HepG2 (cell line): ENCODE measurements around the gene IL11RA. TPM values are rescaled to one million over a fixed set of nuclear protein-coding genes. Genes with fewer than 3 reads are reported as not detected.

Experiments used
- AHR ChIP-seq: IDR thresholded peaks from 2 replicates; pipeline ENCODE4 v1.6.1; 2018; ENCODE audit warnings: missing genetic modification reagents, missing compliant biosample characterization
- ARHGAP35 ChIP-seq: sonication (generic); formaldehyde crosslinking; IDR thresholded peaks from 2 replicates; pipeline ENCODE4 v1.9.0; 2022; ENCODE audit warnings: mild to moderate bottlenecking, inconsistent platforms, moderate library complexity, missing genetic modification reagents, borderline replicate concordance
- FOXM1 ChIP-seq: sonication (generic); formaldehyde crosslinking; IDR thresholded peaks from 2 replicates; pipeline ENCODE4 v1.5.0; 2020; ENCODE audit warnings: missing genetic modification reagents
- GABPB1 ChIP-seq: IDR thresholded peaks from 2 replicates; pipeline ENCODE4 v1.6.1; 2016; ENCODE audit warnings: mild to moderate bottlenecking, missing genetic modification reagents, moderate library complexity, missing compliant biosample characterization
- KDM6A ChIP-seq: IDR thresholded peaks from 2 replicates; pipeline ENCODE4 v1.6.1; 2016; ENCODE audit warnings: low read depth
- KMT2A ChIP-seq: sonication (generic); formaldehyde crosslinking; IDR thresholded peaks from 2 replicates; pipeline ENCODE4 v1.4.0; 2020; ENCODE audit warnings: missing genetic modification reagents
- MBD4 ChIP-seq: IDR thresholded peaks from 2 replicates; pipeline ENCODE4 v1.6.1; 2012; ENCODE audit warnings: low read length, inconsistent platforms, borderline replicate concordance
- NR2F1 ChIP-seq, 2 experiments: fragments of 450-650 bp in 1 of 2; formaldehyde crosslinking in 1 of 2; IDR thresholded peaks; 2 replicates each; pipeline versions ENCODE4 v1.5.0 to v1.6.1; 2016 to 2020; ENCODE audit warnings: mild to moderate bottlenecking in 1 of 2, missing compliant biosample characterization in 1 of 2, missing genetic modification reagents in 1 of 2, moderate library complexity in 1 of 2
- RFXAP ChIP-seq: sonication (generic); formaldehyde crosslinking; IDR thresholded peaks from 2 replicates; pipeline ENCODE4 v1.4.0; 2020; ENCODE audit warnings: missing genetic modification reagents, borderline replicate concordance
- STAG1 ChIP-seq: sonication (generic); formaldehyde crosslinking; IDR thresholded peaks from 2 replicates; pipeline ENCODE4 v1.4.0; 2020; ENCODE audit warnings: missing genetic modification reagents
- TAF1 ChIP-seq: sonication (generic); formaldehyde crosslinking; IDR thresholded peaks from 2 replicates; pipeline ENCODE4 v1.4.0; 2020; ENCODE audit warnings: missing genetic modification reagents
- XBP1 ChIP-seq: sonication (generic); formaldehyde crosslinking; IDR thresholded peaks from 2 replicates; pipeline ENCODE4 v1.5.0; 2020; ENCODE audit warnings: missing genetic modification reagents
- ZFP62 ChIP-seq: sonication (generic); formaldehyde crosslinking; IDR thresholded peaks from 2 replicates; pipeline ENCODE4 v1.4.0; 2020; ENCODE audit warnings: missing genetic modification reagents
- ZNF205 ChIP-seq: IDR thresholded peaks from 2 replicates; pipeline ENCODE4 v1.6.1; 2018; ENCODE audit warnings: missing biosample characterization, missing genetic modification reagents
- ZNF260 ChIP-seq: sonication (generic); formaldehyde crosslinking; IDR thresholded peaks from 2 replicates; pipeline ENCODE4 v1.4.0; 2020; ENCODE audit warnings: missing genetic modification reagents, low read depth, mild to moderate bottlenecking, borderline replicate concordance
- ZNF75D ChIP-seq: sonication (generic); formaldehyde crosslinking; IDR thresholded peaks from 2 replicates; pipeline ENCODE4 v1.8.1; 2023; ENCODE audit warnings: missing genetic modification reagents, mild to moderate bottlenecking, borderline replicate concordance
- ZNF788 ChIP-seq: sonication (generic); formaldehyde crosslinking; IDR thresholded peaks from 2 replicates; pipeline ENCODE4 v1.5.0; 2020; ENCODE audit warnings: mild to moderate bottlenecking, missing genetic modification reagents, borderline replicate concordance
- ZNF83 ChIP-seq: sonication (generic); formaldehyde crosslinking; IDR thresholded peaks from 2 replicates; pipeline ENCODE4 v1.4.0; 2020; ENCODE audit warnings: missing genetic modification reagents, mild to moderate bottlenecking, borderline replicate concordance
- polyA plus RNA-seq, 8 experiments: library from polyadenylated mRNA; depleted of rRNA in 3 of 8; stranded (reverse) in 7 of 8; unstranded in 1 of 8; fragments of >200 nt; fragmentation: Illumina TruSeq in 4 of 8; extraction: Trizol in 4 of 8; gene quantifications; 2 replicates each; pipeline versions ENCODE4 v1.2.1 to v1.2.3, GENCODE V29; 2011 to 2016; ENCODE audit warnings: low read depth in 4 of 8, missing spikeins in 1 of 8, mixed read lengths in 1 of 8; ENCODE audit not compliant: insufficient read depth in 1 of 8
- total RNA-seq, 5 experiments: library from RNA; depleted of rRNA; stranded (reverse); fragments of >200 nt; fragmentation: Illumina TruSeq; extraction: Trizol; gene quantifications; 2 replicates each; pipeline ENCODE4 v1.2.3, GENCODE V29; 2016; ENCODE audit warnings: low read depth in 1 of 5
- TF ChIP-seq, protein P1 (sequence below): sonication (generic); formaldehyde crosslinking; IDR thresholded peaks from 2 replicates; pipeline ENCODE4 v1.4.0; 2020; ENCODE audit warnings: missing genetic modification reagents; ENCODE audit errors: not compliant biosample characterization
- TF ChIP-seq, protein P2 (sequence below): sonication (generic); formaldehyde crosslinking; IDR thresholded peaks from 2 replicates; pipeline ENCODE4 v1.4.0; 2020; ENCODE audit warnings: mild to moderate bottlenecking, missing genetic modification reagents
- TF ChIP-seq, protein P3 (sequence below): sonication (generic); formaldehyde crosslinking; IDR thresholded peaks from 2 replicates; pipeline ENCODE4 v1.8.1; 2023; ENCODE audit warnings: mild to moderate bottlenecking, moderate library complexity, missing genetic modification reagents
- TF ChIP-seq, protein P4 (sequence below): conservative IDR thresholded peaks from 2 replicates; pipeline ENCODE4 v1.6.1; 2018; ENCODE audit warnings: missing genetic modification reagents

The IL11RA gene
- total and polyA plus RNA-seq, 2 of the 13 experiments (the other 11 are each of a cell fraction or from before 2014, with no cell fraction given) = 2.0 to 4.2 TPM

DNA sequence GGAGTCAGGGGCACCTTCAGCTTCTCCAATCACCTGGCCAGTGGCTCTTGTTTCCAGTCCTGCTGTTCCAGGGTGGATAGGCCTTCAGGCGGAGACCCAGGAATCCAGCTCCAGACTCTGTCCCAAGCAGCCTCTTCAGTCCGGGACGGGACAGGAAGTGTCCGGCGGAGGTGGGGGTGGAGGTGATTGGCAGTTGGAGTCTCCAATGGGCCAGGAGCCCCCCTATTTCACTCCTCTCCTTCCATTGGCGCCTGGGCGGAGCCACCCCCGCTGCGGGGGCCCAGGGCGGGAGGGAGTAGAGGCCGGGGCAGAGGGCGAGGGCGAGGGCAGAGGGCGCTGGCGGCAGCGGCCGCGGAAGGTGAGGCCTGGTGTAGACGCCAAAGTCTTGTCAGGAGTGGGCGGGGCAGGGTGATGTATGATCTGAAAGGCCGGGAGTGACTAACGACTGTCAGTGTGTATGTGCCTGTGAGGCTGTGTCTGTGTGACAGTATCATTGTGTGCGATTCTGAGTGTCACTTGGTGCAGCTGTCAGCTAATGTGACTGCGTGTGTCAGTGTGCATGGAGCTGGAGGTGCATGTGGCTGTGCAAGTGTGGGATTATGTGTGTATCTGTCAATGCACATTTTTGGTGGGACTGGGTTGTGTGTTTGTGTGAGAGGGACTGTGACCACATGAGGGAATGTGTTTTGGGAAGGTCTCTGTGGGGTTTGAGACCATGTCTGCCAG, at the start of gene IL11RA (continued):
- no peak for TF ChIP-seq AHR (CRISPR knock-in tag)
- no peak for TF ChIP-seq ZNF83 (CRISPR knock-in tag)
- peak; percentile 55 for TF ChIP-seq KDM6A
- TF ChIP-seq KMT2A (CRISPR knock-in tag) = no peak
- TF ChIP-seq GABPB1 (CRISPR knock-in tag) = peak; percentile 92
- TF ChIP-seq RFXAP = peak; percentile 66; the same call in 1 of the 2 replicates
- peak; percentile 80; the same call in 1 of the 2 replicates for TF ChIP-seq ZNF788
- TF ChIP-seq FOXM1 = no peak
- no peak for TF ChIP-seq ZNF260 (CRISPR knock-in tag)
- TF ChIP-seq MBD4 = no peak
- peak; percentile 88 to 92 for TF ChIP-seq NR2F1 (CRISPR knock-in tag; IDR thresholded peaks at IDR 0.05)
- TF ChIP-seq ZNF75D (CRISPR knock-in tag) = no peak
- TF ChIP-seq, protein P1, sequence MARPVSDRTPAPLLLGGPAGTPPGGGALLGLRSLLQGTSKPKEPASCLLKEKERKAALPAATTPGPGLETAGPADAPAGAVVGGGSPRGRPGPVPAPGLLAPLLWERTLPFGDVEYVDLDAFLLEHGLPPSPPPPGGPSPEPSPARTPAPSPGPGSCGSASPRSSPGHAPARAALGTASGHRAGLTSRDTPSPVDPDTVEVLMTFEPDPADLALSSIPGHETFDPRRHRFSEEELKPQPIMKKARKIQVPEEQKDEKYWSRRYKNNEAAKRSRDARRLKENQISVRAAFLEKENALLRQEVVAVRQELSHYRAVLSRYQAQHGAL (CRISPR knock-in tag) = no peak
- TF ChIP-seq ZNF205 = no peak; the same call in 1 of the 2 replicates
- TF ChIP-seq TAF1 (CRISPR knock-in tag) = peak; percentile 56
- TF ChIP-seq, protein P2, sequence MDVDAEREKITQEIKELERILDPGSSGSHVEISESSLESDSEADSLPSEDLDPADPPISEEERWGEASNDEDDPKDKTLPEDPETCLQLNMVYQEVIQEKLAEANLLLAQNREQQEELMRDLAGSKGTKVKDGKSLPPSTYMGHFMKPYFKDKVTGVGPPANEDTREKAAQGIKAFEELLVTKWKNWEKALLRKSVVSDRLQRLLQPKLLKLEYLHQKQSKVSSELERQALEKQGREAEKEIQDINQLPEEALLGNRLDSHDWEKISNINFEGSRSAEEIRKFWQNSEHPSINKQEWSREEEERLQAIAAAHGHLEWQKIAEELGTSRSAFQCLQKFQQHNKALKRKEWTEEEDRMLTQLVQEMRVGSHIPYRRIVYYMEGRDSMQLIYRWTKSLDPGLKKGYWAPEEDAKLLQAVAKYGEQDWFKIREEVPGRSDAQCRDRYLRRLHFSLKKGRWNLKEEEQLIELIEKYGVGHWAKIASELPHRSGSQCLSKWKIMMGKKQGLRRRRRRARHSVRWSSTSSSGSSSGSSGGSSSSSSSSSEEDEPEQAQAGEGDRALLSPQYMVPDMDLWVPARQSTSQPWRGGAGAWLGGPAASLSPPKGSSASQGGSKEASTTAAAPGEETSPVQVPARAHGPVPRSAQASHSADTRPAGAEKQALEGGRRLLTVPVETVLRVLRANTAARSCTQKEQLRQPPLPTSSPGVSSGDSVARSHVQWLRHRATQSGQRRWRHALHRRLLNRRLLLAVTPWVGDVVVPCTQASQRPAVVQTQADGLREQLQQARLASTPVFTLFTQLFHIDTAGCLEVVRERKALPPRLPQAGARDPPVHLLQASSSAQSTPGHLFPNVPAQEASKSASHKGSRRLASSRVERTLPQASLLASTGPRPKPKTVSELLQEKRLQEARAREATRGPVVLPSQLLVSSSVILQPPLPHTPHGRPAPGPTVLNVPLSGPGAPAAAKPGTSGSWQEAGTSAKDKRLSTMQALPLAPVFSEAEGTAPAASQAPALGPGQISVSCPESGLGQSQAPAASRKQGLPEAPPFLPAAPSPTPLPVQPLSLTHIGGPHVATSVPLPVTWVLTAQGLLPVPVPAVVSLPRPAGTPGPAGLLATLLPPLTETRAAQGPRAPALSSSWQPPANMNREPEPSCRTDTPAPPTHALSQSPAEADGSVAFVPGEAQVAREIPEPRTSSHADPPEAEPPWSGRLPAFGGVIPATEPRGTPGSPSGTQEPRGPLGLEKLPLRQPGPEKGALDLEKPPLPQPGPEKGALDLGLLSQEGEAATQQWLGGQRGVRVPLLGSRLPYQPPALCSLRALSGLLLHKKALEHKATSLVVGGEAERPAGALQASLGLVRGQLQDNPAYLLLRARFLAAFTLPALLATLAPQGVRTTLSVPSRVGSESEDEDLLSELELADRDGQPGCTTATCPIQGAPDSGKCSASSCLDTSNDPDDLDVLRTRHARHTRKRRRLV (CRISPR knock-in tag) = 0 out of 2 replicates have a peak, but pooled peaks have one; percentile 22
- TF ChIP-seq STAG1 (CRISPR knock-in tag) = 0 out of 2 replicates have a peak, but pooled peaks have one; percentile 20
- TF ChIP-seq, protein P3, sequence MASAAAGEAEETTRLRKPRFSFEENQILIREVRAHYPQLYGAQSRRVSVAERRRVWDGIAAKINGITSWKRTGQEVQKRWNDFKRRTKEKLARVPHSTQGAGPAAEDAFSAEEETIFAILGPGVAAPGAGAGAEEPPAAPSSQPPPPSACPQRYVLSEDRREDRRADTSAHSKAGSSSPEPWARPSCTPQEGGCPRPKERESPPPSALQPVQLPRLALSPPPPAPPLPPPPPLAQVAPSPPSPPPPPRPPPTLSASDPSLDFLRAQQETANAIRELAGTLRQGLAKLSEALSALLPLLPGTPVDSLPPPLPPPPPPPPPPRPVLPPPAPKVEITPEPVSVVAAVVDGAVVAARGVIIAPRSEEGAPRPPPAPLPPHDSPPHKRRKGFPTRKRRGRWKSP (CRISPR knock-in tag) = peak; percentile 69; the same call in 1 of the 2 replicates
- TF ChIP-seq ZFP62 (CRISPR knock-in tag) = no peak
- TF ChIP-seq XBP1 = no peak
- TF ChIP-seq, protein P4, sequence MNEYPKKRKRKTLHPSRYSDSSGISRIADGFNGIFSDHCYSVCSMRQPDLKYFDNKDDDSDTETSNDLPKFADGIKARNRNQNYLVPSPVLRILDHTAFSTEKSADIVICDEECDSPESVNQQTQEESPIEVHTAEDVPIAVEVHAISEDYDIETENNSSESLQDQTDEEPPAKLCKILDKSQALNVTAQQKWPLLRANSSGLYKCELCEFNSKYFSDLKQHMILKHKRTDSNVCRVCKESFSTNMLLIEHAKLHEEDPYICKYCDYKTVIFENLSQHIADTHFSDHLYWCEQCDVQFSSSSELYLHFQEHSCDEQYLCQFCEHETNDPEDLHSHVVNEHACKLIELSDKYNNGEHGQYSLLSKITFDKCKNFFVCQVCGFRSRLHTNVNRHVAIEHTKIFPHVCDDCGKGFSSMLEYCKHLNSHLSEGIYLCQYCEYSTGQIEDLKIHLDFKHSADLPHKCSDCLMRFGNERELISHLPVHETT (CRISPR knock-in tag) = no peak; the same call in 1 of the 2 replicates
- no peak; the same call in 1 of the 2 replicates for TF ChIP-seq ARHGAP35 (CRISPR knock-in tag)
